Measurements from ENCODE around the gene SMDT1.

- TF ChIP-seq CTCF (IDR thresholded peaks at IDR 0.05) (no peak), POLR2A (IDR thresholded peaks at IDR 0.05) (no peak)
These were observed 48.1 kb downstream of the SMDT1 start for GRCh38 chr22:42127606-42128005.

Data from lower leg skin (tissue), 3 donors.